Brain microvascular endothelial cell (primary cell): ENCODE data around the gene NUCKS1.
A peak's percentile ranks its signal among the peaks of the same experiment; 100 is the strongest.

Source experiments
- DNase-seq: peaks from one replicate; pipeline ENCODE4 v3.0.0-alpha.2; 2020
- H3K27ac ChIP-seq: fragments of 250-450 bp; sonication (Bioruptor Pico); 2 replicates; pipeline ENCODE4 v1.5.1; 2020; ENCODE audit warnings: mild to moderate bottlenecking, moderate library complexity
- H3K27me3 ChIP-seq: fragments of 250-450 bp; sonication (Bioruptor Pico); replicated peaks from 2 replicates; pipeline ENCODE4 v1.5.1; 2020; ENCODE audit warnings: mild to moderate bottlenecking
- H3K36me3 ChIP-seq: fragments of 250-450 bp; sonication (Bioruptor Pico); replicated peaks from 2 replicates; pipeline ENCODE4 v1.5.1; 2020; ENCODE audit warnings: mild to moderate bottlenecking
- H3K4me3 ChIP-seq: 2 replicates; pipeline ENCODE4 v1.5.1; 2011; ENCODE audit warnings: low read depth, mild to moderate bottlenecking, control low read depth, low read length, moderate library complexity
- in situ Hi-C: cut with HindIII; loops from 2 replicates; pipeline ENCODE4 v1.10.0; 2017; ENCODE audit warnings: low sequenced_read_pairs, low pct_ligation_motif_present
- TF ChIP-seq, protein P1 (sequence below): IDR thresholded peaks from 2 replicates; pipeline ENCODE4 v1.5.1; 2011; ENCODE audit warnings: low read depth, mild to moderate bottlenecking, moderate library complexity, low read length, control low read depth, inconsistent platforms; ENCODE audit errors: missing control alignments

Gene NUCKS1

DNA sequence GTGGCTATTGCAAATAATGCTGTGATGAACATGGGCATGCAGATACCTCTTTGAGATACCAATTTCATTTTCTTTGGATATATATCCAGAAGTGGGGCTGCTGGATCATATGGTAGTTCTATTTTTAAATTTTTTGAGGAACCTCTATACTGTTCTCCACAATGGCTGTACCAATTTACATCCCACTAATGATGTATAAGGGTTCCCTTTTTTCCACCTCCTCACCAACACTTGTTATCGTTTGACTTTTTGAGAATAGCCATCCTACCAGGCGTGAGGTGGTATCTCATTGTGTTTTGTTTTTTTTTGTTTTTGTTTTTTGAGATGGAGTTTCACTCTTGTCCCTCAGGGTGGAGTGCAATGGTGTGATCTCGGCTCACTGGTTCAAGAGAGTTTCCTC is 6.6 kb upstream of the NUCKS1 start:
- TF ChIP-seq, protein P1, sequence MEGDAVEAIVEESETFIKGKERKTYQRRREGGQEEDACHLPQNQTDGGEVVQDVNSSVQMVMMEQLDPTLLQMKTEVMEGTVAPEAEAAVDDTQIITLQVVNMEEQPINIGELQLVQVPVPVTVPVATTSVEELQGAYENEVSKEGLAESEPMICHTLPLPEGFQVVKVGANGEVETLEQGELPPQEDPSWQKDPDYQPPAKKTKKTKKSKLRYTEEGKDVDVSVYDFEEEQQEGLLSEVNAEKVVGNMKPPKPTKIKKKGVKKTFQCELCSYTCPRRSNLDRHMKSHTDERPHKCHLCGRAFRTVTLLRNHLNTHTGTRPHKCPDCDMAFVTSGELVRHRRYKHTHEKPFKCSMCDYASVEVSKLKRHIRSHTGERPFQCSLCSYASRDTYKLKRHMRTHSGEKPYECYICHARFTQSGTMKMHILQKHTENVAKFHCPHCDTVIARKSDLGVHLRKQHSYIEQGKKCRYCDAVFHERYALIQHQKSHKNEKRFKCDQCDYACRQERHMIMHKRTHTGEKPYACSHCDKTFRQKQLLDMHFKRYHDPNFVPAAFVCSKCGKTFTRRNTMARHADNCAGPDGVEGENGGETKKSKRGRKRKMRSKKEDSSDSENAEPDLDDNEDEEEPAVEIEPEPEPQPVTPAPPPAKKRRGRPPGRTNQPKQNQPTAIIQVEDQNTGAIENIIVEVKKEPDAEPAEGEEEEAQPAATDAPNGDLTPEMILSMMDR = no peak
- Histone ChIP-seq H3K27ac (no peak overlapping the region), H3K4me3 (no peak overlapping the region), H3K36me3 (no peaks in the 10 kb centered on the region), H3K27me3 (no peaks in the 10 kb centered on the region)
- in situ Hi-C loops = no loop called here
- DNase-seq = no peak

DNA sequence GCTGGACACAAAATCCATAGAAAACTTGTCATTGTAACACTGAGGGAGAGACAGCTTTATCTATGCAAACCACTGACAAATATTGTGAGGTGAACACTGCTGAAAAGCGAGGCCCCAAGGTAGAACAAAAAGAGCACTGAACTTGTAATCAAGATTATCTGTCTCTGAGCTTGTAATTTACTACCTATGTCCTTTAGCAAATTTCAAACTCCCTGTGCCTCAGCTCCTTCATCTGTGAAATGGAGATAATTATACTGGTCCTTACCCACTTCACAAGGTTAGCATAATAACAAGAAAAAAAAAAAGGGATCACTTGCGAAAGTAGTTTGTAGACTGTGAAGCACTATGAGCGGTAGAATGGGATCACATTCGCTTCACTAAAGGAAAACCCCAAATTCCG is 4.9 kb upstream of the NUCKS1 start:
- no peak for DNase-seq
- Histone ChIP-seq H3K27me3 (no peaks in the 10 kb centered on the region), H3K27ac (no peak overlapping the region), H3K36me3 (no peaks in the 10 kb centered on the region), H3K4me3 (no peak overlapping the region)
- TF ChIP-seq, protein P1 = no peak
- in situ Hi-C loops = no loop called here

GRCh38 chr1:205751036-205751651 is 1.2 kb upstream of the NUCKS1 start:
- TF ChIP-seq, protein P1 = no peak
- DNase-seq = no peak
- H3K36me3 ChIP-seq = no peaks in the 10 kb centered on the region
- no peaks in the 10 kb centered on the region for H3K27me3 ChIP-seq
- in situ Hi-C loops = no loop called here
- no peak overlapping the region for H3K27ac ChIP-seq
- no peak overlapping the region for H3K4me3 ChIP-seq

DNA sequence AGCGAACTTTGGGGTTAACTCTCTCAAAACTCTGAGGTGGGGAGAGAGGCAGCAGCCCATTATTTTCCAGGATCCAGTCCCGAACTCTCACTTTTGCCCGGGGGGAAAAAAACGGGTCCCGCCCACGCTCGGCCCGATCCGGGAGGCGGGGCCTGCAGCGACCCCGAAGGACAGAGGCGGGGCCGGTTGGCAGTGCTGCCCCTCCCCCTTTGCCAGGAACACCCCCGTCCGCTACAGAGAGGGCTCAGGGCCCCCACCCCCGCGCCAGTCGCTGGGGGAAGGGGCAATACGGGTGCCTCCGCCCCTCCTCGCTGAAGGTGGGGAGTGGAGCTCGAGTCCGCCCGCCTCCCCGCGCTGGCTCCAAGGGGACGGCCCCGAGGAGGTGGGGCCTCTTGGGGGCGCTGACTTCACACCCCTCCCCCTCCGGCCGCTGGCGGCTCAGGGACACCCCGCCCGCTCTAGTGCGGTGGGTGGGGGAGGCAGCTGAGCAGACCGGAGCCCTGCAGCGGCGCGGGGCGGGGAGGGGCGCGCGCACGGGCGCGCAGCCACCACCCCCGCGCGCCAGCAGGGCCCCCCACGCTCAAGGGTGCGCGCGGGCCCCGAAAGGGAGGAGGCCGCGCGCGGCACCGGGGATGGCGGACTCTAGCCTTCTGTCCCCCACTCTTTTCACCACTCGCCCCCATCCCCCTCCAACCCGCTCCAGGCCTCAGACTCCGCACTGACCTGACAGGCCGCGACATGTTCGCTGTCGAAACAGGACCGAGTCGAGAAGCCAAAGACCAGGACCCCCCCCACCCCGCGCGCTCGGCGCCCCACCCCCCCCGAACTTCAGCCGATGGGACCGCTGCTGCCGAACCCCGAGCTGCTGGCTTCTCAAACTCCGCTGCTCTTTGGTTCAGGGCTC is 496 bp downstream of the NUCKS1 start:
- Histone ChIP-seq H3K27me3 (no peaks in the 10 kb centered on the region), H3K4me3 (peak overlapping the region; percentile 72), H3K36me3 (no peaks in the 10 kb centered on the region), H3K27ac (peak overlapping the region; percentile 96)
- DNase-seq = peak; percentile 94
- TF ChIP-seq, protein P1 = no peak
- in situ Hi-C loops = no loop called here

- peak overlapping the region; percentile 72 for H3K4me3 ChIP-seq
- no peaks in the 10 kb centered on the region for H3K27me3 ChIP-seq
- peak overlapping the region; percentile 96 for H3K27ac ChIP-seq
- TF ChIP-seq, protein P1 = no peak
- in situ Hi-C loops = no loop called here
- no peaks in the 10 kb centered on the region for H3K36me3 ChIP-seq
- DNase-seq = peak; percentile 76
These were observed 1.4 kb downstream of the NUCKS1 start for GRCh38 chr1:205748403-205749233.
